ENCODE measurements around the gene MYL5.
"Not testable (repeated sequence)": the region's sequence is repeated elsewhere in the genome, so short reads cannot be mapped to it uniquely, and the experiment has no call there.

The MYL5 gene

DNA sequence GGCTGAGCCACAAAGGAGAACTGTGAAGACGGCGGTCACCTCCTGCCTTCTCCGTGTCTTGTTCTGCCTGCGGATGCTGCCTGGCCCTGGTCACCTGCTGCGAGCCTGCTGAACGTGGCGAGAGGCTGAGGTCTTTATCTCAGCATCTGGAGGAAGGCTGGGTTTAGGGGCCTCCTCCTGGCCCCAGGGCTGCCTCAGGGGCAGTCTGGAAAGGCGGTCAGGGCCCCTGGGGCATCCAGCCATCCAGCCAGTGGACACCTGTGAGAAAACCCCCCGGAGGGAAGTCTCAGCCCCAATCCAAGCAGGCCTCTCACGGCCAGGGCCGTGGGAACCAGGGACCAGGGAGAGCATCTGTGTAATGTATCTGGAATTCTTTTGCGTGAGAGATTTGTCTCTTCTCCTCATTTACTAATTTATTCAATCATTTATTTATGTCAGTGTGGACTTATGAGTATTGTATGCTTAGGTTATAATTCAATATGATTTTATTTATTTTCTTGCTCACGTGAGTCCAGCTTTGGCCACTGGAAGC lies 37.6 kb upstream of the MYL5 start:
- no peak for DNase-seq

DNA sequence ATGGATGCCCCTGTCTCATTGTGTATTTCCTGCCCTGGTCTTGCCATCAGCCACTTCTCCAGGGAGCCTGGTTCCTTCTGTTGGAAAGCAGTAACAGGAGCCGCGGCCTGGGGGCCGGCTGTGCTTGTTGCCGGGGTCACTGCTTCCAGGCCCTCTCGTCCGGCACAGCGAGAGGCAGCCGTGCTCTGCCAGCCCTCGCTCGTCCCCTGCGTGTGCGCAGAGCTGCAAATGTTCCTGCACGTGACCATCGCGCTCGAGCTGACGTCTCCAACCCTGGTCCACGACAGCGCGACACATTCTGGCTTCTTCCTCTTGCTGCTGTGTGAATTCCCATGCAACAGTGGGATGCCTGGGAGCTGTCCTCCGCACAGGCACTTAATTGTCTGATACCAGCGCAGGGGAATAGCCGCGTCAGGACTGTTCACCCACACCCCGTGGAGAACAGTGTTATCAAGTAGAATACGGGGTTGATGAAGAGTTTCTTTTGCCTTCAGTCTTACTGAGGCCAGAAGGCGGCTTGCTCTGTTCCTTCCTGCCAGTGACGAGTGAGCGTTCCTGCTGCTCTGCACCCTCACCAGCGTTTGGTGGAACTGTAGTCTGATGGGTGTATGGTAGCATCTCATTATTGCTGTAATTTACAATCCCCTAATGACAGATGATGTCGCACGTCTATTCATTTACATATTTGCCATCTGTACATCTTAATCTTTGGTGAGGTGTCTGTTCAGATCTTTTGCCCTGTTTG lies 36.6 kb upstream of the MYL5 start:
- no peak for DNase-seq

DNA sequence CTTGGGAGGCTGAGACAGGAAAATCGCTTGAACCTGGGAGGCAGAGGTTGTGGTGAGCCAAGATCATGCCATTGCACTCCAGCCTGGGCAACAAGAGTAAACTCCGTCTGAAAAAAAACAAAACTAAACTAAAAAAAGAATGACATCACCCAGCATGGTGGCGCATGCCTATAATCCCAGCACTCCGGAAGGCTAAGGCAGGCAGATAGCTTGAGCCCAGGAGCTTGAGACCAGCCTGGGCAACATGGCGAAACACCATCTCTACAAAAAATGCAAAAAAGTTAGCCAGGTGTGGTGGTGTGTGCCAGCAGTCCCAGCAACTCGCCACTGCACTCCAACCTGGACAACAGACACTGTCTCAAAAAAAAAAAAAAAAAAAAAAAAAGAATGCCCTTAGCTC lies 32.0 kb upstream of the MYL5 start:
- not testable (repeated sequence) for DNase-seq

DNA sequence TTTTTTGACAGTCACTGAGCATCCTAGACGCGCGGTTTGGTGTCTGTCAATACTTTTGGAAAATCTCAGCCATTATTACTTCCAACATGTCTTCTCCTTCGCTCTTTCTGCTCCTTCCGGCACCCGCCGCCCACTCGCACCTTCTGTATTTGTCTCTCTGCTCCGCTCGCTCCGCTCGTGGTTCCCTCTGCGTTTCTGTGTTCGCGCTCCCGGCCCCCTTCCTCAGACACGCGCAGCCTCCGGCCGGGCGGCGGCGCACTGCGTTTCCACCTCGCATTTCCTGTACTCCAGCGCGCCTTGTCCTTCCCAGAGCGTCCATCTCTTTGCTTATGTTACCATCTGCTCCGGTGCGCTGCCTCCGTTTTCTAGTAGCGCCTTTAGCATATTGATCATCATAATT lies 27.9 kb upstream of the MYL5 start:
- no peak for DNase-seq

DNA sequence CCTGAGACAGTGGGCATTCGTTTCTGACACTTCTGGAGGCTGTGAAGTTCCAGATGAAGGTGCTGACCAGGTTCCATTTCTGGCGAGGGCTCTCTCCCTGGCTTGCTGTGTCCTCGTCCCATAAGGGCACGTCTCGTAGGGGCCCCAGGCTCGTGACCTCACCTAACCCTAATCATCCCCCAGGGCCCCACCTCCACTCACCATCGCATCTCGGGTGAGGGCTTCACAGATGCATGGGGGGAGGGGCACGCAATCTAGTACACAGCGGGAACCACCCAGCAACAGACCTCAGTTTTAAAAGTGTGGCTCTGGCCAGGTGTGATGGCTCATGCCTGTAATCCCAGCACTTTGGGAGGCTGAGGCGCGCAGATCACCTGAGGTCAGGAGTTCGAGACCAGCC lies 26.9 kb upstream of the MYL5 start:
- DNase-seq: no peak

DNA sequence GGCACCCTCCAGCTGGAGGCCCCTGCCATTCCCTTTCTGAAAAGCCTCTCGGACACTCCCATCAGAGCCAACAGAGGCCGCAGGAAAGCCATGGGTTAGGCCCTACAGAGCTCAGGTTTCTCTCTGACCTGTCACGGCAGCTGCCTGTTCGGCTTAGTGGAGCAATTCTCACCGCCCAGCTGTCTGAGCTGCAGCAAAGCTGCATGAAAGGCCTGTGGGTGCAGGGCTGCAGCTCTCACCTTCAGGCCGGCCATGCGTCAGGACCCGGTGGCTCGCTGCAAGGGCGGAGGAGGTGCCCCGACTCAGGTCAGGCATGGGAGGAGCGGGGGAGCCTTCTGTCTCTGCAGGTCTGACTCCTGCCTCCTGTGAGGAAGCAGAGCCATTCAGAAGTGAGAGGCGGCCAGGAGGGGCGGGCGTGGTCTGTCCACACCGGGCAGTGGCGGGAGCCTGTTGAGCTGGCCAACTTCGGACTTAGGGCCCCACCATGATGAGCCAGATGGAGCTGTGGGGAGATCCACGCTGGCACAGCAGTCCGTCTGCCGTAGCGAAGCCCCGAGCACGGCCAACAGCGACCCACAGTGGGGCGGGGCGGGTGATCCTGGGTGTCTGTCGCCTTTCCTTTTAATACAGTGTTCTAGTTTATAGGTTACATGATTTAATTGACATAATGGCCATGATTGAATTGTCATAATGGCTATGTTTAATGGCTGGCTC lies 25.6 kb upstream of the MYL5 start:
- no peak for DNase-seq

DNA sequence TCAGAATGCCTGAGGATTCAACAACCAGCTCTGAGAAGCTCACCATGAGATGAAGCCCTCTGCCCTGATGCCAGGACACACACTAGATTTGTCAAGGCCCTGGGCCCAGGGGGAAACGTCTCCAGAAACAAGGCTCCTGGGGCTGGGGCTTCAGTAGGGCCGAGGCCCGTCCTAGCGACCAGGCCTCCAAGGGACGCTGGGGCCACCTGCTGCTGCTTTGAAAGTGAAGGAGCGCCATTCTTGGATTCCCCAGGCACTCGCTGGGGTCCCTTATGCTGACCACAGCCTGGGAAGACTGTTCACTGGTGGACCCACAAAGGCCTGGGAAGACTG lies 25.1 kb upstream of the MYL5 start:
- DNase-seq: no peak

DNA sequence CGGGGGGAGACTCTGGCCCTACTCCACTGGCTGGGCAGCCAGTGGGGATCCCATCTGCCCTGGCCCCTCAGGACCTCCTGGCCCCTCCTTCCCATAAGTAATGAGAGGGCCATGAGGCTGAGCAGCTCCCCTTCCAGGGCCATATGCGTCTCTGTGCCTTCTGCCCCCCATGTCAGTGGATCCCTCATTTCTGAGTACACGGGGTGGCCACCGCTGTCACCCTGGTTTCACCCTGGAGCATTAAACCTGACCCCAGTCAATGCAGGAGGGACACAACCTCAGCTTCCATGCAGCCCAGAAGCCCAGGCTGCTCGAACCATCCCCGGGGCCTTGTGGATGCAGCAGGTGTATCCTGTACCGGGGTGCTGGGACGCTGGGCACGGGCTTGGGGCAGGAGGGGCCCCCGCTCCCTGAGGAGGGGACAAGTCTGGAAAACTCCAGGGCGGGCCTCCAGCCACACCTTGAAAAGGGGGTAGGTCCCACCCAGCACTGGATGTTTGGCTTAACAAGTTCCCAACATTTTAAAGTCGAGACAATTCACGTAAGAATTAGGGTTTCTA lies 24.5 kb upstream of the MYL5 start:
- no peak for DNase-seq

DNA sequence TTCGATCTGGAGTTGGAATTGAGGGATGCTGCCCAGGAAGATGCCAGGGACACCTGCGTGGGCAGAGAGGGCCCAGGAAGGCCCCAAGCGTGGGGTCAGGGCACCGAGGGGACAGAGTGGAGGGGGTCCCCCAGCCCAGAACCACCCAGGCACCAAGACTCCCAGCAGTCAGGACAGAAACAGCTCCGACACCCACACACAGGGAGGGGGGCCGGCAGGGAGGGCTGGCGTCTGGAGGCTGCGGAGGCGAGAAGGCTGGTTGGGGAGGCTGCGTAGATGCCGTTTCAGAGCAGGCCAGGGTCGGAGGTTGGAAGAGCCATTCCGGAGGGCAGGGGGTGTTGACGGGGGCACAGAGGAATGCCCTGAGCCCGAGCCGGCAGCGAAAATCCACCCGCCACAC lies 23.9 kb upstream of the MYL5 start:
- DNase-seq: no peak

DNA sequence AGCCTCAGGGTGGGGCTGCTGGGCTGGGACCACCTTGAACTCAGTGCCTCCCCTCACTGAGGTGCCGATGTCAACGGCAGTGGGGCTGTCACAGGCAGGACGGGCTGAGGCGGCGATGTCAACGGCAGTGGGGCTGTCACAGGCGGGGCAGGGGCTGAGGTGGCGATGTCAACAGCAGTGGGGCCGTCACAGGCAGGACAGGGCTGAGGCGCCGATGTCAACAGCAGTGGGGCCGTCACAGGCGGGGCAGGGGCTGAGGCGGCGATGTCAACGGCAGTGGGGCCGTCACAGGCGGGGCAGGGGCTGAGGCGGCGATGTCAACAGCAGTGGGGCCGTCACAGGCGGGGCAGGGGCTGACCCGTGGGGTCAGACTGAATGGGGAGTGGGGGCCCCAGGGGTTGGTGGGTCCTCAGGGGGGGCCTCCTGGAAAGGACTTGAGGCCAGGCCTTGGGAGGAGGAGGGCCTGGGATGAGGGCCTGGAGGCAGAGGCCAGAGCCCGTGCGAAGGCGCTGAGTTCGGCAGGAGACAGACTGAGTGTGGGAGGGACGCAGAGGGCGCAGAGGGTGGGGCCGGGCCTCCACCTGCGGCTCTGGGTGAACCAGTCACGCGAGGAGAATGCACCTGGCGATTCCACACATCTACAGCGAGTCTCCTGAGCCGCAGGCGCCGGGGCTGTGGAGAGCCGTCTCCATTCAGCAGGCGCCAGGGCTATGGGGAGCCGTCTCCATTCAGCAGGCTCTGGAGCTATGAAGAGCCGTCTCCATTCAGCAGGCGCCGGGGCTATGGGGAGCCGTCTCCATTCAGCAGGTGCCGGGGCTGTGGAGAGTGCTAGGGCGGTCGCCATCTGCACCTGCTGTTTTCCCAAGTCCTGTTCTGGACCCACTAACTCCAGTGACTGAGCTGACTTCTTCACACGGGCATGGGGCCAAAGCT lies 23.1 kb upstream of the MYL5 start:
- DNase-seq: no peak

DNA sequence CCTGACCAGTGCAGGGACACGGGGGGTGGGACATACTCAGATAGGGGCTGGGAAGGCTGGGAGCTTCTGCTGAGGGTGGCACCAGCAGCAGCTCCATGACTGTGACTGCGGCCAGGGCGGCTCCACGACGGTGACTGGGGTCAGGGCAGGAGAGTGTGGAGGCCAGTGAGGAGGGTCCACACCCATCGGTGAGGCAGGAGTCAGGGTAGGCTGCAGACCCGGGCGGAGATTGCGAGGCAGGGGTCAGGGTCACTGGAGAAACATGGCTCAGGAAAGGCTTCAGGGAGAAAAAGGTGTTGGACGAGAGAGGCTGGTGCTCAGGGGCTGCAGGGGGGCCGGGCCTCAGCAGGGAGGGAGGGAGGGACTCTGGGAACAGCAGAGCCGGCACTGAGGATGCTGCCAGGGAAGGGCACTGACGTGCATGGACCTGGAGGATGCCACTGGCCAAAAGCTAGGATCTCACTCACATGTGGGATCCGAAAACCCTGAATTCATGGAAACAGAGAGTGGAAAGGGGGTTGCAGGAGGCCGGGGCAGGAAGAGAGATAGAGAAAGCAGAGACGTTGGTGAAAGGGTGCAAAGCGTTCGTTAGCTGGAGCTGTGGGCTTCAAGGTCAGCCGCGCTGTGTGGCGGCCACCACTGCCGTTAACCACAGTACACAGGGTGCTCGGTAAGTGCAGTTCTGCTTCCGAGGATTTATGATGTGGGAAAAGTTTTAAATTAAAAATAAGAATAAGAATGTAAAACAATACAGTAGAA lies 22.3 kb upstream of the MYL5 start:
- no peak for DNase-seq

DNA sequence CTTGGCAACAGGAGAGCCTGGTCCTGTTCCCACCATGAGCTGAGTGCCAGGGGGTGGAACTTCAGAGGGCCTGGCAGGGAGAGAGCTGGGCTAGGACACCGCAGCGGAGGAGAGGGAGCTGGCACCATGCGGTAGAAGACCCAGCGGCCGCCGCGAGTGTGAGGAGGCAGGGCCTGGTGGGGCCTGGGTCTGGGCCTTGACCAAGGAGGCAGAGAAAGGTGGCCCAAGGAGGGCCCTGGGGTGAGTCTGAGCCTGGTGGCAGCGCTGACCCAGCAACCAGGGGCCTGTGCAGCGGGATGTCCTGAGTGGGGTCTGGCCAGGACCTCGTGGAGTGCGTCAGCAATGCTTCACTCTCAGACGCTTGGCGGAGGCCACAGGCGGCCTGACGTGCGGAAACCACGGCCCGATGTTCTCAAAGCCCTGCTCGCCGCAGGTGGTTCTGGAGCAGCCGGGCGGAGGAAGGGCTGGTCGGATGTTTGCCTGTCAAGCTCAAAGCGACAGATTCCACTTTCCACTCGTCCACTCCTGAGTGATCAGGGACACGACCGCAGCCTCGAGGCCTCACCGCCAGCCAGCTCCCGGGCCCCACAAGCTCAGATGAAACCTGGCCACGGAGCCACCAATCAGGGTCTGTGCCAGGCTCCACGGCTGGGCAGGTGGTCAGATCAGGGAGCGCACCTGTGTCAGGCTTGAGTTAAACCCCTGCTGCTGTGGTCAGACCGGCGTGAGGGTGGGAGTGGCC lies 21.1 kb upstream of the MYL5 start:
- no peak for DNase-seq

DNA sequence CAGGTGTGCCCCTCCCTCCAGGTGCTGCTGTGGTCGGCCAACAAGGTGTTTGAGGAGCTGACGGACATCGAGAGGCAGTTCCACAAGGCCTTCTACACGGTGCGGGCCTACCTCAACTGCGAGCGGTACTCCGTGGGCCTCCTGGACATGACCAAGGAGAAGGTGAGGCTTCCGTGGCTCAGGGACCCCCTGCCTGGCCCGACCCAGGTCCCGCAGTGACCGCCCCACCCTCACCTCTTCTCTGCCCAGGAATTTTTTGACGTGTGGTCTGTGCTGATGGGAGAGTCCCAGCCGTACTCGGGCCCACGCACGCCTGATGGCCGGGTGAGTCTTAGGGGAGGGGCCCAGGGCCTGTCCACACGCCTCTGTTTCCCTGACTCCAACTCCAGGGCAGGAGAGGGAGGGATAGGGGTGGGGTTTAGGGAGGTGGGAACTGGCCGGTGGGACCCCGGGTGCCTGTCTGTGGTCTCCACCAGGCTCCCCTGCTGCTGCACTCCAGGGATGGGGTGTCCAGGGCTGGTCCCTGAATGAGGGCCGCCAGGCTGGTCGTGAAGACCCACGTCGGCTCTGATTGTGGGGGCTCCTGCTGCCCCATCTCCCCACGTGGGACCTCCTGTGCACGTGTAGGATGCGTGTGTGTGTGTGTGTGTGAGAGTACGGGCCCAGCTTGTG lies 20.4 kb upstream of the MYL5 start:
- no peak for DNase-seq

DNA sequence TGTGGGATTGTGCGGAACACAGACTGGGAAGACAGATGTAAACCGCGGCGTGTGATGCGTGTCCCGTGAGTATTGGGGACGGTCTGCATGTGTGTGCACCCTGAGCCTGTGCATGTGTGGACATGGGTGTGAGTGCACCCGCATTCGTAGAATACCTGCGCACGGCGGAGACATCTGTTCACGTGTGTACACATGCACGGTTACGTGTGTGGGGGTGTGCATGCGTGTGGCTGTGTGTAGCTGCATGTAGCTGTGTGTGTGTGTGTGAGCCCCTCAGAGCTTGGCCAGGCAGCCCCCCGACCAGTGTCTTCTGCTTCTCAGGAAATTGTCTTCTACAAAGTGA lies 19.9 kb upstream of the MYL5 start:
- no peak for DNase-seq

DNA sequence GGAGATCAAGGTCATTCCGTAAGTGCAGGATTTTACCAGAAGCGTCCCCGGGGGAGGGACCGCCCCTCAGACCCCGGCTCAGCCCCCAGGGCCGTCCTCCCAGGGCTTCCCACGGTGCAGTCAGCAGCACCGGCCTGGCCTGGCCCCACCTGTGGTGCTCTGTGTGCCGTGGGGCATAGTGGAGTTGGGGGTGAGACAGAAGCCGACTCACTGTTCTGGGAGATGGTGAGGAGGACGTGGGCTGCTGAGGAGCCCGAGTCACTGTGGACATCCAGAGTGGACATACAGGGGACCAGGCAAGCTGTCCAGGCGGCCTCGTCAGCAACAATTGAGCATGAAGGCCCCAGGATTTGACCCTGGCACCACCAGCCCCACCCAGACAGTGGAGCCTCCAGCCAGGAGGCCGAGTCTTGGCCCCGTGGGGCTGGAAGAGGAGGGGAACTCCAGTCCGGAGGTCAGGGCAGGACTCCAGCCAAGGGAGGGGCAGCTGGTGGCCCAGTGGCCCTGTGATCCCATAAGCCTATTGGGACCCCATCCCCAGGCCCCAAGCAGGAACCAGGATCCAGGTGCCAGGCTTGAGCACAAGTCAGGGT lies 19.4 kb upstream of the MYL5 start:
- DNase-seq: no peak

DNA sequence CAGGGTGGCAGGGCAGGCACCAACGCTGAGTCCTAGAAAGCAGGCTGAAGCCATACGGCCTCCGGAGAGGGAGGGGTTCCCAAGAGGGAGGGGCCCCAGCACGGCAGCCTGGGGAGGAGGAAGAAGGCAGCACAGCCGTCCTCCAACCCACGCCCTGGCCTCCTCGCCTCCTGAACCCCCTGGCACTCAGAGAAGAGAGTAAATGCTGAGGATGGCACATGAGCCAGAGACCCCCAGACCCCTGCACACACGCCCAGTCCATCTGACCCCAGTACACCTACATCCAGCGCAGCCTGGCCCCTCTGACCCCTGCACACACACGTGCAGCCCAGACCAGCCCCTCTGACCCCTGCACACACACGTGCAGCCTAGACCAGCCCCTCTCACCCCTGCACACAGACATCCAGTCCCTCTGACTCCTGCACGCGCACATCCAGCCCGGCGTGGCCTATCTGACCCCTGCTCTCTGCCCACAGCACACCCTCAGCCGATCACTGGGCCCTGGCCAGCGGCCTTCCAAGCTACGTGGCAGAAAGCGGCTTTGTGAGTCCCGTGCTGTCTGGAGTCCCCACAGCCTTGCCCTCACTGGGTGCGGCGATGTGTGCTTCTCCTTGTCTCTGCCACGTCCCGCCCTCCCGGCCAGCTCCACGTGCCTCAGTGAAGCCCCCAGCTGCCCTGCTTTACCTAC lies 18.7 kb upstream of the MYL5 start:
- DNase-seq: no peak

DNA sequence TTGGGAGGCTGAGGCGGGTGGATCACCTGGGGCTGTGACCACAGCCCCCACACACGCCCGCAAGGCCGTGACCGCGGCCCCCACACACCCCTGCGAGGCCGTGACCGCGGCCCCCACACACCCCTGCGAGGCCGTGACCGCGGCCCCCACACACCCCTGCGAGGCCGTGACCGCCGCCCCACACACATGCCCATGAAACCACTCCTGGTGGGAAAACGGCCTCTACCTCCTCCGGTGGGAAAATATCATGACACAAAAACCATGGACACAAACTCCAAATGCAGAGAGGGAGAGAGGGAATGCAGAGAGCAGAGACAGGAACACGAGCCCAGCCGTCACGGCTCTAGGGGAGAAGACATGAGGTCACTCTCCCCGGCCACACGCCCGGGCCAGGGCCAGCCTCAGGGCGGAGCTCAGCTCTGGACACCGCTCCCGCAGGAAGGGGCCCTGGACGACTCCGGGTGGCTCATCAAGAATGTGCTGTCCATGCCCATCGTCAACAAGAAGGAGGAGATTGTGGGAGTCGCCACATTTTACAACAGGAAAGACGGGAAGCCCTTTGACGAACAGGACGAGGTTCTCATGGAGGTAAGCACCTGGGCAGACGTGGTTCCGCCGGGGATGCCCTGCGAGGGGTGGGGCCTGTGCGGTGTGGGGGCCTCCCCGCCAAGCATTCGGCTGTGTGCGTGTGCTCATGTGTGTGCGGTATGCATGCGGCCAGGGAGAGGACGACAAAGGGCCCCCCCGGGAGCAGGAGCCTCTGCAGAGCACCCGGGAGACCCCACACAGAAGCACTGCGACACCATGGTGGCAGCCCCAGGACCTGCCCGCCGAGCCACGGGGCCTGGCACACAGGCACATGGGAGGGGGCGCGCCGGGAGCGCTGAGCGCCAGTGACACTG lies 17.7 kb upstream of the MYL5 start:
- no peak for DNase-seq

DNA sequence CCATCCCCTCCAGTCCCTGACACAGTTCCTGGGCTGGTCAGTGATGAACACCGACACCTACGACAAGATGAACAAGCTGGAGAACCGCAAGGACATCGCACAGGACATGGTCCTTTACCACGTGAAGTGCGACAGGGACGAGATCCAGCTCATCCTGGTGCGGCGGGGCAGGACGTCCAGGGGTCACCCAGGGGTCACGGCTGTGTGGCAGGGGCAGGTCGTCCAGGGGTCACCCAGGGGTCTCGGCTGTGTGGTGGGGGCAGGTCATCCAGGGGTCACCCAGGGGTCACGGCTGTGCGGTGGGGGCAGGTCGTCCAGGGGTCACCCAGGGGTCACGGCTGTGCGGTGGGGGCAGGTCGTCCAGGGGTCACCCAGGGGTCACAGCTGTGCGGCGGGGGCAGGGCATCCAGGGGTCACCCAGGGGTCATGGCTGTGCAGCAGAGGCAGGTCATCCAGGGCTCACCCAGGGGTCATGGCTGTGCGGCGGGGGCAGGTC lies 17.0 kb upstream of the MYL5 start:
- DNase-seq: no peak

Measured in NCI-H1694 treated with DMSO at 0.1 percent for 48 hours (cell line).